ENCODE measurements around the gene TFPI. TPM values are rescaled to one million over a fixed set of nuclear protein-coding genes. Genes with fewer than 3 reads are reported as not detected.

TFPI gene
- total RNA-seq, 1 experiment from 2014 or later: 29.1 TPM

DNA sequence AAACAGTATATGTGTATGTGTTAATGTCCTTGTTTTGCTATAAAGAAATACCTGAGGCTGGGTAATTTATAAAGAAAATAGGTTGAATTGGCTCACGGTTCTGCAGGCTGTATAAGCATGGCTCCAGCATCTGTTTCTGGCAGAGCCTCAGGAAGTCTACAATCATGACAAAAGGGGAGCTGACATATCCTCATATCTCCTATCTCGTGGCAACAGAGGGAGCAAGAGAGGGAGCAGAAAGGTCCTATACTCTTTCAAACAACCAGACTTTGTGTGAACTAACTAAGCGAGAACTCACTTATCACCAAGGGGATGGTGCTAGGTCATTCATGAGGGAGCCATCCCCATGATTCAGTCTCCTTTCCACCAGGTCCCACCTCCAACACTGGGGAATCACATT is 119.2 kb downstream of the TFPI start:
- no peaks in the 10 kb centered on the region for H3K36me3 ChIP-seq (ENCODE audit: control insufficient read depth in 1 of 2, insufficient read depth in 2 of 2, low read length in 2 of 2)
- ATAC-seq (no peak), DNase-seq (ENCODE audit: low read depth, low spot score) (no peak)
- ChIA-PET CTCF (no interaction called here), RAD21 (ENCODE audit: low non-redundant PET in 1 of 2, low total read pairs in 2 of 2, uncharacterized antibody in 2 of 2, unreplicated experiment in 2 of 2) (no interaction called here), POLR2A (no interaction called here)
- no peak overlapping the region for H3K9ac ChIP-seq (ENCODE audit: low read length)
- TF ChIP-seq, protein P1, sequence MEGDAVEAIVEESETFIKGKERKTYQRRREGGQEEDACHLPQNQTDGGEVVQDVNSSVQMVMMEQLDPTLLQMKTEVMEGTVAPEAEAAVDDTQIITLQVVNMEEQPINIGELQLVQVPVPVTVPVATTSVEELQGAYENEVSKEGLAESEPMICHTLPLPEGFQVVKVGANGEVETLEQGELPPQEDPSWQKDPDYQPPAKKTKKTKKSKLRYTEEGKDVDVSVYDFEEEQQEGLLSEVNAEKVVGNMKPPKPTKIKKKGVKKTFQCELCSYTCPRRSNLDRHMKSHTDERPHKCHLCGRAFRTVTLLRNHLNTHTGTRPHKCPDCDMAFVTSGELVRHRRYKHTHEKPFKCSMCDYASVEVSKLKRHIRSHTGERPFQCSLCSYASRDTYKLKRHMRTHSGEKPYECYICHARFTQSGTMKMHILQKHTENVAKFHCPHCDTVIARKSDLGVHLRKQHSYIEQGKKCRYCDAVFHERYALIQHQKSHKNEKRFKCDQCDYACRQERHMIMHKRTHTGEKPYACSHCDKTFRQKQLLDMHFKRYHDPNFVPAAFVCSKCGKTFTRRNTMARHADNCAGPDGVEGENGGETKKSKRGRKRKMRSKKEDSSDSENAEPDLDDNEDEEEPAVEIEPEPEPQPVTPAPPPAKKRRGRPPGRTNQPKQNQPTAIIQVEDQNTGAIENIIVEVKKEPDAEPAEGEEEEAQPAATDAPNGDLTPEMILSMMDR (IDR thresholded peaks at IDR 0.05 in 2 of 3, conservative IDR thresholded peaks at IDR 0.05 in 1 of 3; ENCODE audit: borderline replicate concordance in 1 of 3, insufficient read depth in 1 of 3, low read depth in 2 of 3, low read length in 2 of 3): no peak
- TF ChIP-seq POLR2AphosphoS5 (IDR thresholded peaks at IDR 0.05; ENCODE audit: low read depth, low read length) (no peak), CEBPB (IDR thresholded peaks at IDR 0.05; ENCODE audit: low read depth) (no peak), SP1 (IDR thresholded peaks at IDR 0.05; ENCODE audit: low read depth) (no peak), TCF7L2 (IDR thresholded peaks at IDR 0.05; ENCODE audit: borderline replicate concordance, extremely low read depth, insufficient read depth, insufficient read length) (no peak), YY1 (IDR thresholded peaks at IDR 0.05; ENCODE audit: extremely low read depth, insufficient replicate concordance, low read depth, low read length) (no peak), EGR1 (IDR thresholded peaks at IDR 0.05; ENCODE audit: low read depth) (no peak), SIN3A (IDR thresholded peaks at IDR 0.05; ENCODE audit: low read depth) (no peak), EZH2 (IDR thresholded peaks at IDR 0.05) (no peak), SRF (IDR thresholded peaks at IDR 0.05; ENCODE audit: low read depth) (no peak)
- TF ChIP-seq, protein P2, sequence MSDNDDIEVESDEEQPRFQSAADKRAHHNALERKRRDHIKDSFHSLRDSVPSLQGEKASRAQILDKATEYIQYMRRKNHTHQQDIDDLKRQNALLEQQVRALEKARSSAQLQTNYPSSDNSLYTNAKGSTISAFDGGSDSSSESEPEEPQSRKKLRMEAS (IDR thresholded peaks at IDR 0.05): no peak
- no peaks in the 10 kb centered on the region for H3K9me2 ChIP-seq (ENCODE audit: insufficient read depth)
- H3K27ac ChIP-seq (ENCODE audit: low read depth, low read length): no peak overlapping the region
- H4K20me1 ChIP-seq (ENCODE audit: insufficient read depth): no peaks in the 10 kb centered on the region
- no peaks in the 10 kb centered on the region for H3K79me2 ChIP-seq (ENCODE audit: insufficient read depth, low read length)
- H3K4me2 ChIP-seq (ENCODE audit: low read length): no peak overlapping the region
- BruUV-seq (replicated peaks): no TSS peak
- H3K4me1 ChIP-seq (ENCODE audit: control insufficient read depth in 1 of 2, insufficient read depth in 2 of 2, low read length in 2 of 2): peaks cover 0 to under 1% of the 10 kb centered on the region in 2 experiments; a peak in 2 of 4 replicates
- H3K9me3 ChIP-seq (ENCODE audit: control insufficient read depth in 1 of 2, insufficient read depth in 1 of 2, low read depth in 1 of 2, low read length in 2 of 2): no peaks in the 10 kb centered on the region
- H3K4me3 ChIP-seq (replicated peaks in 1 of 2; ENCODE audit: low read depth in 1 of 2, low read length in 2 of 2): no peak overlapping the region
- intact Hi-C loops (cut with micrococcal nuclease): no loop called here
- no peaks in the 10 kb centered on the region for H3K27me3 ChIP-seq (ENCODE audit: insufficient read depth, low read length)
- H2AFZ ChIP-seq (ENCODE audit: low read depth, low read length, poor library complexity, severe bottlenecking): no peak overlapping the region

Data from HCT116 (cell line).